ENCODE data around the gene NDUFAF3. TPM values are rescaled to one million over a fixed set of nuclear protein-coding genes. Genes with fewer than 3 reads are reported as not detected.

The NDUFAF3 gene
- total RNA-seq, 1 donor from 2014 or later, result 75.4 TPM

DNA sequence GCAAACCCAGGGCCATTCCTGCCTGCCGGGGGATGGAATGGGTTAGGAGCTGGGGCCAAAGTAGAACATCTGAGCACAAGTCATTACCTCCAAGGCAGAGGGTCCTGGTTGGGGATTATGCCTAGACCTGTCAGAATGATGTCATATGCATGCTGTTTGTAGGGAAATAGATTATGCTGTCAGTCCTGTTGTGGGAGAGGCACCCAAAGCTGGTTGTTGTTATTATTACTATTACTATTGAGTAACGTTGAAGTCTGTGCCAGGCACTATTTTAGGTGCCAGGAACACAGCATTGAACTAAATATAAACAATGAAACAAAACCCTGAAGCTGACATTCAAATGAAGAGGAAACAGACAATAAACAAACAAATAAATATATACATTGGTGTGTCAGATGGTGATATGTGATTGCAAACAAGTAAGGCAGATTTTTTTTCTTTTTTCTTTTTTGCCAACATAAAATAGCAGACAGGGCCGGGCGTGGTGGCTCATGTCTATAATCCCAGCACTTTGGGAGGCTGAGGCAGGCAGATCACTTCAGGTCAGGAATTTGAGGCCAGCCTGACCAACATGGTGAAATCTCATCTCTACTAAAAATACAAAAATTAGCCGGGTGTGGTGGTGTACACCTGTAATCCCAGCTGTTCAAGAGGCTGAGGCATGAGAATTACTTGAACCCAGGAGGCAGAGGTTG is 29.9 kb upstream of the NDUFAF3 start:
- no peak for TF ChIP-seq CTCF (IDR thresholded peaks at IDR 0.05; ENCODE audit: insufficient read depth, low read depth, low read length)
- no peak for TF ChIP-seq EZH2 (IDR thresholded peaks at IDR 0.05; ENCODE audit: insufficient read depth, low read length)
- peak overlapping the region; percentile 77 for H3K4me3 Mint-ChIP-seq (ENCODE audit: unreplicated experiment)
- H3K9me3 ChIP-seq (ENCODE audit: insufficient read depth, low read depth, low read length), result no peaks in the 10 kb centered on the region
- no peak overlapping the region for H3K9ac ChIP-seq (ENCODE audit: low read length)
- DNase-seq (ENCODE audit: low read depth), result no peak
- H3K4me1 Mint-ChIP-seq (ENCODE audit: low read depth, unreplicated experiment), result peaks cover 20% of the 10 kb centered on the region
- H3K36me3 ChIP-seq (ENCODE audit: insufficient read depth, low read length), result peaks cover 2% of the 10 kb centered on the region
- no peaks in the 10 kb centered on the region for H3K27me3 Mint-ChIP-seq (ENCODE audit: low read depth, unreplicated experiment)
- H3K4me2 ChIP-seq (ENCODE audit: low read length), result peak overlapping the region; percentile 84
- no peak overlapping the region for H3K27ac ChIP-seq (ENCODE audit: low read depth, low read length)
- H3K9me3 Mint-ChIP-seq (ENCODE audit: unreplicated experiment), result no peaks in the 10 kb centered on the region
- FAIRE-seq, result no peak
- peaks cover 32% of the 10 kb centered on the region for H3K79me2 ChIP-seq (ENCODE audit: insufficient read depth, low read length)
- H3K36me3 Mint-ChIP-seq (ENCODE audit: low read depth, unreplicated experiment), result peaks cover 4% of the 10 kb centered on the region
- no peaks in the 10 kb centered on the region for H3K27me3 ChIP-seq (ENCODE audit: insufficient read depth, low read length)
- H3K4me1 ChIP-seq (ENCODE audit: insufficient read depth, low read length), result peaks cover 23% of the 10 kb centered on the region
- no peak overlapping the region for H2AFZ ChIP-seq (ENCODE audit: low read depth, low read length)
- peaks cover 14% of the 10 kb centered on the region for H4K20me1 ChIP-seq (ENCODE audit: insufficient read depth, low read length)
- H3K27ac Mint-ChIP-seq (ENCODE audit: unreplicated experiment), result peak overlapping the region; percentile 34
- H3K4me3 ChIP-seq (ENCODE audit: insufficient read depth, low read depth, low read length), result no peak overlapping the region

- H3K4me3 Mint-ChIP-seq (ENCODE audit: unreplicated experiment), result no peak overlapping the region
- no peaks in the 10 kb centered on the region for H3K27me3 Mint-ChIP-seq (ENCODE audit: low read depth, unreplicated experiment)
- no peak overlapping the region for H3K27ac Mint-ChIP-seq (ENCODE audit: unreplicated experiment)
- no peak overlapping the region for H3K4me2 ChIP-seq (ENCODE audit: low read length)
- no peak overlapping the region for H3K27ac ChIP-seq (ENCODE audit: low read depth, low read length)
- peaks cover 4% of the 10 kb centered on the region for H3K36me3 Mint-ChIP-seq (ENCODE audit: low read depth, unreplicated experiment)
- H3K9me3 ChIP-seq (ENCODE audit: insufficient read depth, low read depth, low read length), result no peaks in the 10 kb centered on the region
- H3K27me3 ChIP-seq (ENCODE audit: insufficient read depth, low read length), result no peaks in the 10 kb centered on the region
- no peak overlapping the region for H2AFZ ChIP-seq (ENCODE audit: low read depth, low read length)
- H3K4me1 Mint-ChIP-seq (ENCODE audit: low read depth, unreplicated experiment), result peaks cover 17% of the 10 kb centered on the region
- H3K9ac ChIP-seq (ENCODE audit: low read length), result no peak overlapping the region
- peaks cover 32% of the 10 kb centered on the region for H3K79me2 ChIP-seq (ENCODE audit: insufficient read depth, low read length)
- DNase-seq (ENCODE audit: low read depth), result no peak
- no peaks in the 10 kb centered on the region for H3K9me3 Mint-ChIP-seq (ENCODE audit: unreplicated experiment)
- TF ChIP-seq CTCF (IDR thresholded peaks at IDR 0.05; ENCODE audit: insufficient read depth, low read depth, low read length) (no peak), EZH2 (IDR thresholded peaks at IDR 0.05; ENCODE audit: insufficient read depth, low read length) (no peak)
- H3K36me3 ChIP-seq (ENCODE audit: insufficient read depth, low read length), result peaks cover 2% of the 10 kb centered on the region
- H4K20me1 ChIP-seq (ENCODE audit: insufficient read depth, low read length), result peaks cover 14% of the 10 kb centered on the region
- no peak overlapping the region for H3K4me3 ChIP-seq (ENCODE audit: insufficient read depth, low read depth, low read length)
- H3K4me1 ChIP-seq (ENCODE audit: insufficient read depth, low read length), result peaks cover 23% of the 10 kb centered on the region
- FAIRE-seq, result no peak
Measured at GRCh38 chr3:48993834-48994233, 28.1 kb upstream of the NDUFAF3 start.

GRCh38 chr3:48996640-48997039 is 25.3 kb upstream of the NDUFAF3 start:
- Mint-ChIP-seq H3K4me3 (ENCODE audit: unreplicated experiment) (no peak overlapping the region), H3K36me3 (ENCODE audit: low read depth, unreplicated experiment) (peaks cover 10% of the 10 kb centered on the region), H3K9me3 (ENCODE audit: unreplicated experiment) (no peaks in the 10 kb centered on the region), H3K27ac (ENCODE audit: unreplicated experiment) (no peak overlapping the region), H3K27me3 (ENCODE audit: low read depth, unreplicated experiment) (no peaks in the 10 kb centered on the region), H3K4me1 (ENCODE audit: low read depth, unreplicated experiment) (peaks cover 5% of the 10 kb centered on the region)
- TF ChIP-seq CTCF (IDR thresholded peaks at IDR 0.05; ENCODE audit: insufficient read depth, low read depth, low read length) (no peak), EZH2 (IDR thresholded peaks at IDR 0.05; ENCODE audit: insufficient read depth, low read length) (no peak)
- Histone ChIP-seq H3K36me3 (ENCODE audit: insufficient read depth, low read length) (peaks cover 2% of the 10 kb centered on the region), H4K20me1 (ENCODE audit: insufficient read depth, low read length) (peaks cover 7% of the 10 kb centered on the region), H3K27ac (ENCODE audit: low read depth, low read length) (no peak overlapping the region), H3K27me3 (ENCODE audit: insufficient read depth, low read length) (no peaks in the 10 kb centered on the region), H3K9ac (ENCODE audit: low read length) (no peak overlapping the region), H3K4me2 (ENCODE audit: low read length) (no peak overlapping the region), H3K79me2 (ENCODE audit: insufficient read depth, low read length) (peaks cover 16% of the 10 kb centered on the region), H3K4me1 (ENCODE audit: insufficient read depth, low read length) (peaks cover 2% of the 10 kb centered on the region), H2AFZ (ENCODE audit: low read depth, low read length) (no peak overlapping the region), H3K4me3 (ENCODE audit: insufficient read depth, low read depth, low read length) (no peak overlapping the region), H3K9me3 (ENCODE audit: insufficient read depth, low read depth, low read length) (no peaks in the 10 kb centered on the region)
- DNase-seq (ENCODE audit: low read depth) (no peak), FAIRE-seq (no peak)
